HG03575 (cell line): Measurements from ENCODE around the gene ETDC.

Experiments
- ATAC-seq: cut with Tn5 transposase; IDR thresholded peaks from one replicate; pipeline ENCODE4 v1.9.1; 2021; ENCODE audit not compliant: unreplicated experiment, insufficient number of reproducible peaks, low FRiP score; ENCODE audit errors: extremely low read depth

ETDC gene

GRCh38 chrX:135331525-135331924 lies 22.2 kb downstream of the ETDC start:
- ATAC-seq = no peak

GRCh38 chrX:135340831-135341230 lies 31.6 kb downstream of the ETDC start:
- no peak for ATAC-seq

GRCh38 chrX:135345107-135345589 lies 35.9 kb downstream of the ETDC start:
- no peak for ATAC-seq

- no peak for ATAC-seq
Observed at GRCh38 chrX:135346975-135347374, 37.7 kb downstream of the ETDC start.

GRCh38 chrX:135347381-135348016 lies 38.2 kb downstream of the ETDC start:
- no peak for ATAC-seq

GRCh38 chrX:135354288-135354687 lies 45.0 kb downstream of the ETDC start:
- no peak for ATAC-seq
